HCT116 (cell line): Measurements from ENCODE around the gene GIPC3. TPM values are rescaled to one million over a fixed set of nuclear protein-coding genes. Genes with fewer than 3 reads are reported as not detected.

Source experiments
- ATAC-seq: fragments of 200-7000 bp; cut with Tn5 transposase; 2 replicates; pipeline ENCODE4 v1.9.1; 2020; ENCODE audit warnings: mild to moderate bottlenecking, moderate library complexity
- BruUV-seq: library from RNA; stranded (reverse); fragments of 400-500 nt; replicated peaks from 2 replicates; lab custom pipeline; 2021; lab: Mats Ljungman, UMichigan
- CTCF ChIA-PET: fragments of 300-600 bp; sonication (Branson Sonifier 250); formaldehyde crosslinking; loops from one replicate; lab custom pipeline; 2021; ENCODE audit warnings: antibody characterized with exemption; lab: Charles Lee
- POLR2A ChIA-PET: fragments of 300-600, 350-600 bp; sonication (Branson Sonifier 250); formaldehyde crosslinking; loops from one replicate; lab custom pipeline; 2021; ENCODE audit warnings: antibody characterized with exemption; lab: Charles Lee
- RAD21 ChIA-PET, 2 experiments: fragments of 300-600 bp; sonication (Branson Sonifier 250); formaldehyde crosslinking; loops; one replicate each; lab custom pipeline; 2023; ENCODE audit warnings: low total read pairs in 2 of 2; ENCODE audit not compliant: uncharacterized antibody in 2 of 2, unreplicated experiment in 2 of 2, low non-redundant PET in 1 of 2; lab: Charles Lee
- DNase-seq: peaks from one replicate; pipeline ENCODE4 v3.0.0-alpha.2; 2010; ENCODE audit warnings: low read depth, low spot score
- H2AFZ ChIP-seq: fragments of 200-600 bp; shearing (Covaris generic), sonication (generic); 2 replicates; pipeline ENCODE4 v1.6.1; 2017; ENCODE audit warnings: low read depth, mixed run types, mixed read lengths, antibody characterized with exemption, low read length; ENCODE audit not compliant: poor library complexity, severe bottlenecking
- H3K27ac ChIP-seq: 2 replicates; pipeline ENCODE4 v1.5.1; 2012; ENCODE audit warnings: low read depth, low read length
- H3K27me3 ChIP-seq: fragments of 200-600 bp; sonication (generic); 2 replicates; pipeline ENCODE4 v1.6.1; 2016; ENCODE audit warnings: mixed run types, low read length, mixed read lengths; ENCODE audit not compliant: insufficient read depth
- H3K36me3 ChIP-seq, 2 experiments: fragments of 200-500 bp in 1 of 2; fragments of 200-600 bp in 1 of 2; sonication (Bioruptor generic) in 1 of 2; sonication (generic) in 1 of 2; 2 replicates each; pipeline versions ENCODE4 v1.5.1 to v1.6.1; 2014 to 2016; ENCODE audit warnings: low read length in 2 of 2, inconsistent platforms in 1 of 2, mixed read lengths in 1 of 2, mixed run types in 1 of 2; ENCODE audit not compliant: insufficient read depth in 2 of 2, control insufficient read depth in 1 of 2
- H3K4me1 ChIP-seq, 2 experiments: fragments of 200-600 bp in 1 of 2; sonication (generic) in 1 of 2; 2 replicates each; pipeline versions ENCODE4 v1.5.1 to v1.6.1; 2012 to 2017; ENCODE audit warnings: low read length in 2 of 2, inconsistent platforms in 1 of 2, mild to moderate bottlenecking in 1 of 2, mixed read lengths in 1 of 2, mixed run types in 1 of 2, moderate library complexity in 1 of 2; ENCODE audit not compliant: insufficient read depth in 2 of 2, control insufficient read depth in 1 of 2
- H3K4me2 ChIP-seq: fragments of 200-600 bp; sonication (generic); 2 replicates; pipeline ENCODE4 v1.6.1; 2017; ENCODE audit warnings: mixed run types, low read length, mixed read lengths
- H3K4me3 ChIP-seq, 2 experiments: fragments of 200-600 bp in 1 of 2; sonication (generic) in 1 of 2; replicated peaks in 1 of 2; 2 replicates each; pipeline ENCODE4 v1.5.1; 2011 to 2016; ENCODE audit warnings: low read length in 2 of 2, control low read depth in 1 of 2, low read depth in 1 of 2, mild to moderate bottlenecking in 1 of 2, mixed read lengths in 1 of 2, mixed run types in 1 of 2
- H3K79me2 ChIP-seq: fragments of 200-600 bp; sonication (generic); 2 replicates; pipeline ENCODE4 v1.6.1; 2017; ENCODE audit warnings: mild to moderate bottlenecking, mixed run types, low read length, moderate library complexity, mixed read lengths; ENCODE audit not compliant: insufficient read depth
- H3K9ac ChIP-seq: fragments of 200-600 bp; sonication (generic); 2 replicates; pipeline ENCODE4 v1.6.1; 2016; ENCODE audit warnings: low read length, mixed read lengths
- H3K9me2 ChIP-seq: fragments of 200-600 bp; sonication (generic), shearing (Covaris generic); 2 replicates; pipeline ENCODE4 v1.6.1; 2017; ENCODE audit warnings: mixed run types, mild to moderate bottlenecking, moderate library complexity; ENCODE audit not compliant: insufficient read depth
- H3K9me3 ChIP-seq, 2 experiments: fragments of 200-500 bp in 1 of 2; fragments of 200-600 bp in 1 of 2; sonication (Bioruptor generic) in 1 of 2; sonication (generic) in 1 of 2; 2 replicates each; pipeline ENCODE4 v1.6.1; 2014 to 2017; ENCODE audit warnings: low read length in 2 of 2, mixed read lengths in 2 of 2, inconsistent platforms in 1 of 2, low read depth in 1 of 2, mild to moderate bottlenecking in 1 of 2, mixed run types in 1 of 2, moderate library complexity in 1 of 2; ENCODE audit not compliant: control insufficient read depth in 1 of 2, insufficient read depth in 1 of 2
- H4K20me1 ChIP-seq: fragments of 200-600 bp; sonication (generic), shearing (Covaris generic); 2 replicates; pipeline ENCODE4 v1.6.1; 2017; ENCODE audit warnings: mixed run types, mild to moderate bottlenecking, moderate library complexity; ENCODE audit not compliant: insufficient read depth
- CBX3 ChIP-seq: IDR thresholded peaks from 2 replicates; pipeline ENCODE4 v1.6.1; 2012; ENCODE audit warnings: low read depth
- CEBPB ChIP-seq: IDR thresholded peaks from 2 replicates; pipeline ENCODE4 v1.6.1; 2012; ENCODE audit warnings: low read depth
- ELF1 ChIP-seq: IDR thresholded peaks from 2 replicates; pipeline ENCODE4 v1.6.1; 2012; ENCODE audit warnings: low read depth, borderline replicate concordance
- FOSL1 ChIP-seq: IDR thresholded peaks from 2 replicates; pipeline ENCODE4 v1.6.1; 2012; ENCODE audit warnings: low read depth
- JUND ChIP-seq: IDR thresholded peaks from 2 replicates; pipeline ENCODE4 v1.6.1; 2012
- POLR2A ChIP-seq: IDR thresholded peaks from 2 replicates; pipeline ENCODE4 v1.7.0; 2011; ENCODE audit warnings: borderline replicate concordance; ENCODE audit not compliant: insufficient read depth, insufficient read length; ENCODE audit errors: extremely low read depth
- POLR2AphosphoS5 ChIP-seq: IDR thresholded peaks from 2 replicates; pipeline ENCODE4 v1.6.1; 2011; ENCODE audit warnings: mild to moderate bottlenecking, low read depth, low read length, moderate library complexity
- RAD21 ChIP-seq: IDR thresholded peaks from 2 replicates; pipeline ENCODE4 v1.6.1; 2012; ENCODE audit warnings: low read depth, mild to moderate bottlenecking
- SIN3A ChIP-seq: IDR thresholded peaks from 2 replicates; pipeline ENCODE4 v1.6.1; 2012; ENCODE audit warnings: low read depth
- SP1 ChIP-seq: IDR thresholded peaks from 2 replicates; pipeline ENCODE4 v1.6.1; 2012; ENCODE audit warnings: low read depth
- SRF ChIP-seq: IDR thresholded peaks from 2 replicates; pipeline ENCODE4 v1.6.1; 2012; ENCODE audit warnings: low read depth
- YY1 ChIP-seq: IDR thresholded peaks from 2 replicates; pipeline ENCODE4 v1.6.1; 2011; ENCODE audit warnings: low read length, low read depth, moderate library complexity, mild to moderate bottlenecking; ENCODE audit not compliant: insufficient replicate concordance; ENCODE audit errors: extremely low read depth
- ZFX ChIP-seq: fragments of 450-650 bp; IDR thresholded peaks from 2 replicates; pipeline ENCODE4 v1.6.1; 2017
- intact Hi-C: fragments of 100-400 bp; cut with micrococcal nuclease; formaldehyde crosslinking; loops from 2 replicates; pipeline ENCODE4 v1.10.0; 2022
- total RNA-seq: library from RNA; stranded (reverse); gene quantifications from one replicate; pipeline ENCODE4 v1.2.1, GENCODE V29; 2021; ENCODE audit not compliant: unreplicated experiment
- TF ChIP-seq, protein P1 (sequence below): IDR thresholded peaks from 2 replicates; pipeline ENCODE4 v1.6.1; 2011; ENCODE audit warnings: mild to moderate bottlenecking, low read length, moderate library complexity; ENCODE audit not compliant: insufficient replicate concordance; ENCODE audit errors: extremely low read depth

The GIPC3 gene
- total RNA-seq, 1 experiment from 2014 or later = not detected

DNA sequence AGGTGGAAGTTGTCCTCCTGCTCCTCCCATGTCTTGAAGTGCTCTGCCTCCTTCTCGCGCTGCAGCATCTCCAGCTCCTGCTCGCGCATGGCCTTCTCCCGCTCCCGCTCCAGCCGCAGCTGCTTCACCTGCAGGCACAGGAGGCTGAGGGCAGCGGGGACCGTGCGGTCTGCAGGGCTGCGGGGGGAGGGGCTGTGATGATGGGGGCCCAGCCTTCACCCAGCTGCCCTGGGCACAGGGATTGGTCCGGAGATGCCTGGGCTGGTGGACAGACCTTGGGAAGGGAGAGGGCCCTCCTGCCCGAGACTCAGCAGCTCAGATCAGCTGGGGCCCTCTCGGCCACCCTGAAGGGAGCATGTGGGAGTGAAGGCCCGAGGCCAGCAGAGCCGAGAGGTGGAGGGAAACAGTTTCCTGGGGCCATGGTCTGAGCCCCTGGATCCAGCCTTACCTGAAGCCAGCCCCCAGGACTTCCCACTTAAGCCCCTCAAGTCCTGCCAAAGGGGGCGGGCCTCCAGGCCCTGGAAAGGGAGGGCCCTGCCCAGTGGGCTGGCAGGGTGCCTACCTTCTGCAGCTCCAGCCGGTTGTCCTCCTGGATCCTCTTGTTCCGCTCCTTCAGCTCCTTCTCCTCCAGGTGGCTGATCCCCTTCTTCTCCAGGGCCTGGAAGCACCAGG lies 35.0 kb downstream of the GIPC3 start:
- Histone ChIP-seq H4K20me1 (no peaks in the 10 kb centered on the region; the same call in 1 of the 2 replicates), H3K79me2 (peaks cover 19% of the 10 kb centered on the region), H3K9ac (no peak overlapping the region), H3K9me3 (no peaks in the 10 kb centered on the region), H3K36me3 (peaks cover 0 to 5% of the 10 kb centered on the region in 2 experiments; a peak in 2 of 4 replicates), H3K9me2 (no peaks in the 10 kb centered on the region), H3K27me3 (no peaks in the 10 kb centered on the region), H3K4me1 (peaks cover 5 to 6% of the 10 kb centered on the region in 2 experiments; a peak in 3 of 4 replicates), H3K4me2 (no peak overlapping the region), H3K4me3 (no peak overlapping the region), H3K27ac (no peak overlapping the region), H2AFZ (no peak overlapping the region)
- DNase-seq = no peak
- TF ChIP-seq ZFX (no peak), CBX3 (no peak), JUND (no peak), POLR2A (no peak)
- POLR2A ChIA-PET = no interaction called here
- CTCF ChIA-PET = no interaction called here
- BruUV-seq = no TSS peak
- RAD21 ChIA-PET = no interaction called here
- no peak for ATAC-seq
- intact Hi-C loops = no loop called here

DNA sequence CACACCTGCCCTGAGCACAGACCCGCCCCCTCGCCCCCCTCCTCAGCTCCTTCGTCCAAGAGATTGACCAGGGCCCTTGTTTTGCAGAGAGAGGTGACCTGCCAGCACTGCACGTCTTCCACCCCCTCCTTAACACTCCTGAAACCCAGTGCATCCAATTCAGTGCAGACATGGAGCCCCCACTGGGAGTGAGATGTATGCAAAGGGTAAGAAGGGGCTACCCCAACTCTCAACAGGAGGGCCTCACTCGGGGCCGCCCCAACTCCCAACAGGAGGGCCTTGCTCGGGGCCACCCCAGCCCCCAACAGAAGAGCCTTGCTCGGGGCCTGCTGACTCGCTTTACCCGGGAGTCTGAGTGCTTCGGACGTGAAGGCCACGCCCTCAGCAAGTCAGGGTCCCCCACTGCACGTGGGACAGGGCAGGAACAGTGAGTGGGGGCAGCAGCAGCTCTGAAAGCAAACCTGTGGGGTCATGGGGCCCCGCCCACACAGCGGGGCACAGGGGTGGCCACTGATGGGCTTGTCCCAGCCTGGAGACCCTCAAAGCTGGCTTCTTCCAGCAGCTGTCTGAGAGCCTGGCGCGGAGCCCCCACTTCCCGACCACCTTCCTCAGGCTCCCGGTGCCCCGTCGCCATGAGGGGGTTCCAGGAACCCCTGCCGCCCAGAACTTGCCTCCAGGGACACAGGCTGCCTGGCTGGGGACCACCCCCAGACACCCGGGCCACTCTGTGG lies 35.7 kb downstream of the GIPC3 start:
- no peak overlapping the region for H3K9ac ChIP-seq
- RAD21 ChIA-PET = no interaction called here
- no TSS peak for BruUV-seq

More for the DNA sequence above, 35.7 kb downstream of the GIPC3 start:
- TF ChIP-seq ELF1 (no peak), SIN3A (no peak), SRF (no peak), YY1 (no peak), JUND (no peak), POLR2AphosphoS5 (no peak), CEBPB (no peak), FOSL1 (no peak), RAD21 (no peak), SP1 (no peak)
- TF ChIP-seq, protein P1, sequence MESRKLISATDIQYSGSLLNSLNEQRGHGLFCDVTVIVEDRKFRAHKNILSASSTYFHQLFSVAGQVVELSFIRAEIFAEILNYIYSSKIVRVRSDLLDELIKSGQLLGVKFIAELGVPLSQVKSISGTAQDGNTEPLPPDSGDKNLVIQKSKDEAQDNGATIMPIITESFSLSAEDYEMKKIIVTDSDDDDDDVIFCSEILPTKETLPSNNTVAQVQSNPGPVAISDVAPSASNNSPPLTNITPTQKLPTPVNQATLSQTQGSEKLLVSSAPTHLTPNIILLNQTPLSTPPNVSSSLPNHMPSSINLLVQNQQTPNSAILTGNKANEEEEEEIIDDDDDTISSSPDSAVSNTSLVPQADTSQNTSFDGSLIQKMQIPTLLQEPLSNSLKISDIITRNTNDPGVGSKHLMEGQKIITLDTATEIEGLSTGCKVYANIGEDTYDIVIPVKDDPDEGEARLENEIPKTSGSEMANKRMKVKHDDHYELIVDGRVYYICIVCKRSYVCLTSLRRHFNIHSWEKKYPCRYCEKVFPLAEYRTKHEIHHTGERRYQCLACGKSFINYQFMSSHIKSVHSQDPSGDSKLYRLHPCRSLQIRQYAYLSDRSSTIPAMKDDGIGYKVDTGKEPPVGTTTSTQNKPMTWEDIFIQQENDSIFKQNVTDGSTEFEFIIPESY = no peak
- TF ChIP-seq, all 23 proteins: peak for 0
- Histone ChIP-seq H3K4me2 (no peak overlapping the region), H2AFZ (no peak overlapping the region), H3K27ac (no peak overlapping the region), H3K27me3 (no peaks in the 10 kb centered on the region), H3K36me3 (peaks cover 0 to 5% of the 10 kb centered on the region in 2 experiments; a peak in 2 of 4 replicates), H3K4me1 (peaks cover 7 to 12% of the 10 kb centered on the region in 2 experiments; a peak in 3 of 4 replicates), H4K20me1 (peaks cover 2% of the 10 kb centered on the region; the same call in 1 of the 2 replicates), H3K4me3 (no peak overlapping the region), H3K9me3 (no peaks in the 10 kb centered on the region), H3K79me2 (peaks cover 26% of the 10 kb centered on the region), H3K9me2 (no peaks in the 10 kb centered on the region)
- ATAC-seq (no peak), DNase-seq (no peak)
- ChIA-PET CTCF (no interaction called here), POLR2A (no interaction called here)
- intact Hi-C loops = no loop called here
